ENCODE results near the gene CYS1. TPM values are rescaled to one million over a fixed set of nuclear protein-coding genes. Genes with fewer than 3 reads are reported as not detected.
A peak's percentile ranks its signal among the peaks of the same experiment; 100 is the strongest.

The CYS1 gene
- total and polyA plus RNA-seq, 2 of the 13 experiments (the other 11 are each of a cell fraction or from before 2014, with no cell fraction given) = 0.04 TPM; not detected in 1

DNA sequence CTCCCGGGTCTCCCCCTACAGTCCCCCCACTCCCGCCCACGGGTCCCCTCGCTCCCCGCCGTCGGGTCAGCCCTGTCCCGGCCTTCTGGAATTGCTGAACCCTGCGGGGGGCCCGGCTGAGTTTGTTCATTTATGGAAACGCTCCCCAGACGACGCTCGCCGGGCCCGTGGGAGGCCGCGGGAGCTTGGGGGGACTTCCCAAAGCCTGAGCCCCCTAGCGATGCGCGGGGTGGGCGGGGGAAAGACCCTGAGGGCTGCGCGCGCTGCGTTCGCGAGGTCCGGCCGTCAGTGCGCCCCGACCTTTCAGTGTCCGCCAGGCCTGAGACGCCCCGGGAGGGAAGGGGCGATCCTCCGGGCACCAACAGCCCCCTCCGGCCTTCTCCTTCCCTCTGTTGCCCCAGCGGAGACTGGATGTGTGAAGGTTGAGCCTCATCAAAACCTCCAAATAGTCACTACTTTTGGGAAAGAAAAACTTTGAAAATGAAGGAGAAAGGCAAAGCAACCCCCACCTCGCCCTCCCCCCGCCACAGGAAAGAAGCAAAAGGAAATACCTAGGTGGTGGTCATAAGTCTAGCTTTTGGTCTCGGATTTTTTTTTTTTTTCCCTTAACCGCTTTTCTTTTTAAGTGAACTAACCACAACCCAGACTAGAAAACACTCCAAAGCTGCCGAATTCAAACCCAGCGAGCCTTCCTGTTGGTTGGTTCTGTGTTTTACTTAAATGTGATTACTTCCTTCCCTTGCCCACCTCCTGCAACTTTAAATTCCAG, 509 bp upstream of the CYS1 start:
- Histone ChIP-seq H3K9ac (ENCODE audit: insufficient read depth, low read depth, low read length) (no peak overlapping the region), H4K20me1 (ENCODE audit: insufficient read depth, low read length) (no peaks in the 10 kb centered on the region), H3K27ac (ENCODE audit: extremely low read length, insufficient read depth, low read length) (no peak overlapping the region), H3K4me2 (ENCODE audit: low read depth, low read length) (0 out of 2 replicates have a peak overlapping the region, but pooled peaks have one; percentile 3), H3K79me2 (ENCODE audit: insufficient read depth, low read length) (no peaks in the 10 kb centered on the region), H3K36me3 (replicated peaks in 1 of 2; ENCODE audit: control insufficient read depth in 1 of 2, insufficient read depth in 2 of 2, low read length in 2 of 2) (no peaks in the 10 kb centered on the region), H3K4me3 (replicated peaks in 1 of 3; ENCODE audit: insufficient read depth in 1 of 3, low read depth in 2 of 3, low read length in 3 of 3) (peak overlapping the region in 1 of 3 experiments; percentile 72; a peak in 2 of 6 replicates), H3K27me3 (ENCODE audit: control insufficient read depth in 1 of 2, insufficient read depth in 2 of 2, low read length in 2 of 2) (peaks cover 7 to 72% of the 10 kb centered on the region in 2 experiments; a peak in 4 of 5 replicates), H2AFZ (ENCODE audit: low read length) (no peak overlapping the region), H3K4me1 (ENCODE audit: insufficient read depth, low read length) (peaks cover 17% of the 10 kb centered on the region), H3K9me3 (ENCODE audit: low read length) (no peaks in the 10 kb centered on the region)
- 65% methylated on average over 32 of the region's 45 CpGs for WGBS (ENCODE audit: low lambda C conversion rate)
- FAIRE-seq (no peak), DNase-seq (ENCODE audit: low spot score) (no peak), ATAC-seq (no peak)
- in situ Hi-C loops (cut with HindIII; ENCODE audit: extremely low pct_ligation_motif_present, low pct_unique_long_range_greater_than_20kb) (no loop called here), intact Hi-C loops (cut with micrococcal nuclease; ENCODE audit: unreplicated experiment) (no loop called here)
- BruUV-seq (replicated peaks) = no TSS peak
- ChIA-PET CTCF (ENCODE audit: low intra/inter-chr PET ratio, low total read pairs) (interaction anchor here (1.4 kb wide), 1 partner anchor 17 kb away, joined by 3 read pairs; no protein-coding TSS in a partner anchor), POLR2A (no interaction called here)
- TF ChIP-seq CEBPZ (IDR thresholded peaks at IDR 0.05; ENCODE audit: low read length) (no peak), PATZ1 (CRISPR knock-in tag; IDR thresholded peaks at IDR 0.05) (no peak), CBX5 (CRISPR knock-in tag; IDR thresholded peaks at IDR 0.05; ENCODE audit: borderline replicate concordance) (no peak), ZNF24 (IDR thresholded peaks at IDR 0.05) (no peak), KLF15 (CRISPR knock-in tag; IDR thresholded peaks at IDR 0.05; ENCODE audit: borderline replicate concordance) (0 out of 2 replicates have a peak, but pooled peaks have one; percentile 49), ZNF687 (CRISPR knock-in tag; IDR thresholded peaks at IDR 0.05) (0 out of 2 replicates have a peak, but pooled peaks have one; percentile 11), MED8 (CRISPR knock-in tag; IDR thresholded peaks at IDR 0.05; ENCODE audit: insufficient replicate concordance) (no peak), CERS6 (CRISPR knock-in tag; IDR thresholded peaks at IDR 0.05) (no peak), ZNF768 (CRISPR knock-in tag; IDR thresholded peaks at IDR 0.05) (no peak)
- TF ChIP-seq, protein P1, sequence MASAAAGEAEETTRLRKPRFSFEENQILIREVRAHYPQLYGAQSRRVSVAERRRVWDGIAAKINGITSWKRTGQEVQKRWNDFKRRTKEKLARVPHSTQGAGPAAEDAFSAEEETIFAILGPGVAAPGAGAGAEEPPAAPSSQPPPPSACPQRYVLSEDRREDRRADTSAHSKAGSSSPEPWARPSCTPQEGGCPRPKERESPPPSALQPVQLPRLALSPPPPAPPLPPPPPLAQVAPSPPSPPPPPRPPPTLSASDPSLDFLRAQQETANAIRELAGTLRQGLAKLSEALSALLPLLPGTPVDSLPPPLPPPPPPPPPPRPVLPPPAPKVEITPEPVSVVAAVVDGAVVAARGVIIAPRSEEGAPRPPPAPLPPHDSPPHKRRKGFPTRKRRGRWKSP (CRISPR knock-in tag; IDR thresholded peaks at IDR 0.05) = no peak

Measured in HepG2 (cell line).